SIG-M5 treated with dmso at 0.1 percent for 504 hours (cell line): ENCODE data around the gene SPOCK3.
"Not testable (repeated sequence)": the region's sequence is repeated elsewhere in the genome, so short reads cannot be mapped to it uniquely, and the experiment has no call there.

ENCODE experiments used
- DNase-seq: peaks from one replicate; lab custom pipeline; 2025; ENCODE audit not compliant: unreplicated experiment; lab: John Stamatoyannopoulos, UW

The SPOCK3 gene

GRCh38 chr4:166827629-166828028, 406.7 kb downstream of the SPOCK3 start:
- no peak for DNase-seq

GRCh38 chr4:166827167-166827566, 407.1 kb downstream of the SPOCK3 start:
- no peak for DNase-seq

- no peak for DNase-seq
These were observed 410.4 kb downstream of the SPOCK3 start for GRCh38 chr4:166823848-166824247.

GRCh38 chr4:166823126-166823525, 411.2 kb downstream of the SPOCK3 start:
- no peak for DNase-seq

GRCh38 chr4:166822386-166822785, 411.9 kb downstream of the SPOCK3 start:
- DNase-seq = no peak

GRCh38 chr4:166816890-166817289, 417.4 kb downstream of the SPOCK3 start:
- no peak for DNase-seq

GRCh38 chr4:166808380-166808779, 425.9 kb downstream of the SPOCK3 start:
- no peak for DNase-seq

GRCh38 chr4:166802346-166802745, 431.9 kb downstream of the SPOCK3 start:
- DNase-seq = no peak

GRCh38 chr4:166798126-166798525, 436.2 kb downstream of the SPOCK3 start:
- no peak for DNase-seq

- DNase-seq = no peak
These were observed 456.5 kb downstream of the SPOCK3 start for GRCh38 chr4:166777760-166778159.

GRCh38 chr4:166763018-166763417, 471.3 kb downstream of the SPOCK3 start:
- DNase-seq = no peak

- DNase-seq = no peak
These were observed 492.6 kb downstream of the SPOCK3 start for GRCh38 chr4:166741742-166742141.

- DNase-seq = not testable (repeated sequence)
These were observed 495.1 kb downstream of the SPOCK3 start for GRCh38 chr4:166739215-166739614.

GRCh38 chr4:166737430-166737829, 496.9 kb downstream of the SPOCK3 start:
- DNase-seq = no peak

- no peak for DNase-seq
These were observed 498.7 kb downstream of the SPOCK3 start for GRCh38 chr4:166735553-166735952.

- DNase-seq = no peak
These were observed 499.5 kb downstream of the SPOCK3 start for GRCh38 chr4:166734797-166735196.

- no peak for DNase-seq
These were observed 500.6 kb downstream of the SPOCK3 start for GRCh38 chr4:166733686-166734085.

- no peak for DNase-seq
These were observed 507.5 kb downstream of the SPOCK3 start for GRCh38 chr4:166726832-166727231.

- no peak for DNase-seq
These were observed 509.9 kb downstream of the SPOCK3 start for GRCh38 chr4:166724369-166724768.

GRCh38 chr4:166723532-166724140, 510.7 kb downstream of the SPOCK3 start:
- DNase-seq = no peak

GRCh38 chr4:166715748-166716713, 518.3 kb downstream of the SPOCK3 start:
- DNase-seq = not testable (repeated sequence)

- no peak for DNase-seq
These were observed 533.7 kb downstream of the SPOCK3 start for GRCh38 chr4:166700592-166700991.
